Transverse colon (tissue), 4 donors: Measurements from ENCODE around the gene GJD4.

Source experiments
- CTCF ChIP-seq, 5 experiments: fragments of 200-600 bp in 3 of 5; fragments of 450-650 bp in 2 of 5; sonication (generic) in 3 of 5; IDR thresholded peaks; 1 replicate in 2 of 5; 2 replicates in 3 of 5; pipeline ENCODE4 v1.5.1; 2016 to 2017; ENCODE audit warnings: antibody characterized with exemption in 5 of 5, inconsistent platforms in 3 of 5, mild to moderate bottlenecking in 2 of 5, moderate library complexity in 1 of 5
- EP300 ChIP-seq: sonication (generic); formaldehyde crosslinking; IDR thresholded peaks from one replicate; pipeline ENCODE4 v1.6.1; 2017; ENCODE audit warnings: antibody characterized with exemption, low read depth
- POLR2A ChIP-seq: fragments of 450-650 bp; IDR thresholded peaks from one replicate; pipeline ENCODE4 v1.6.1; 2016; ENCODE audit warnings: antibody characterized with exemption, mild to moderate bottlenecking, moderate library complexity
- POLR2AphosphoS5 ChIP-seq, 3 donors: sonication (generic); formaldehyde crosslinking; IDR thresholded peaks; one replicate each; pipeline ENCODE4 v1.6.1; 2016; ENCODE audit warnings: antibody characterized with exemption in 3 of 3

DNA sequence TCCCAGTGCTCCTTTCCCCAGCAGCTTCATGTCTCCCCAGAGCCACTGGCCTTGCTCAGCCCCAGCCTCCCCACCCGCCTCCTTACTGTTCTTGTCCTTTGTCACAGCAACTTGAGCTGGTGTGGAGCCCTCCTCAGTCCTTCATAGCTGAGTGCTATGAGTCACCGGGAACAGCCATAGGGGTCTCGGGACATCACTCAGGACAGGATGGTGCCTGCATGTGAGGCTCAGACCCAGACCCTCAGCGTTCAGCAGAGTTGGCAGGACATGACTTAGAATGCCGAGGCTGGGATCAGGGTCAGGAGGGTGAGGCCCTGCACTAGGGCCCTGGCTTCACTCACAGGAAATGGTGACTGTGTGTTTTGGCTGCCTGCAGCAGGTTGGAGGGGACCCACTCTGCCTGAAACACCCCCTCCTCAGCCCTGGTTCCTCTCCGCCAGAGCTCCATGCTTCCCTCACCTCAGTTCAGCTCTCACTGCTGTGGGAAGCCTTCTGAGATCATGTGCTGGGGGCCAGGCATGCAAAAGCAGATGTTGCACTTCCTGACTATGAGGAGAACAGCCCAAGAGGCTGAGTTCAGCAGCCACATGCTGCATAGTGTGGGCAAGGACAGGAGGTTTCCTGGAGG, 40.7 kb upstream of the GJD4 start:
- TF ChIP-seq CTCF (IDR thresholded peaks at IDR 0.05) = no peak
- TF ChIP-seq POLR2AphosphoS5 (IDR thresholded peaks at IDR 0.05) = no peak
- no peak for TF ChIP-seq EP300
- TF ChIP-seq POLR2A = no peak
